SK-N-SH (cell line): ENCODE measurements around the gene MFAP1. TPM values are rescaled to one million over a fixed set of nuclear protein-coding genes. Genes with fewer than 3 reads are reported as not detected.

Experiments
- CTCF ChIA-PET: fragments of 300-600, 350-600 bp; formaldehyde crosslinking; extraction: SDS; loops from one replicate; lab custom pipeline; 2021; lab: Yijun Ruan, JAX
- POLR2A ChIA-PET: fragments of 350-600 bp; sonication (Branson Sonifier 250); formaldehyde crosslinking; extraction: SDS; loops from one replicate; lab custom pipeline; 2020; ENCODE audit warnings: antibody characterized with exemption, inconsistent platforms; lab: Yijun Ruan, JAX
- DNase-seq: peaks from one replicate; pipeline ENCODE4 v3.0.0; 2012
- H2AFZ ChIP-seq: fragments of 200-600 bp; sonication (generic); 2 replicates; pipeline ENCODE4 v1.8.1; 2016; ENCODE audit warnings: antibody characterized with exemption, mild to moderate bottlenecking, low read depth
- H3F3A ChIP-seq: fragments of 200-600 bp; sonication (generic); replicated peaks from 2 replicates; pipeline ENCODE3; 2016; ENCODE audit warnings: antibody characterized with exemption, mild to moderate bottlenecking; ENCODE audit not compliant: insufficient read depth
- H3K27ac ChIP-seq, 2 experiments: fragments of 200-500 bp in 1 of 2; fragments of 200-600 bp in 1 of 2; sonication (Bioruptor generic) in 1 of 2; sonication (generic), shearing (Covaris generic) in 1 of 2; 2 replicates each; pipeline versions ENCODE4 v1.5.1 to v1.6.1; 2014 to 2016; ENCODE audit warnings: low read depth in 2 of 2, inconsistent platforms in 1 of 2, low read length in 1 of 2, mild to moderate bottlenecking in 1 of 2, mixed read lengths in 1 of 2
- H3K27me3 ChIP-seq: fragments of 200-600 bp; sonication (generic), shearing (Covaris generic); 2 replicates; pipeline ENCODE4 v1.6.1; 2016; ENCODE audit warnings: mixed run types; ENCODE audit not compliant: insufficient read depth
- H3K36me3 ChIP-seq, 2 experiments: fragments of 200-500 bp in 1 of 2; fragments of 200-600 bp in 1 of 2; sonication (Bioruptor generic) in 1 of 2; sonication (generic) in 1 of 2; replicated peaks in 1 of 2; 2 replicates each; pipeline versions ENCODE3 to v1.5.1; 2014 to 2016; ENCODE audit warnings: low read length in 1 of 2, mild to moderate bottlenecking in 1 of 2; ENCODE audit not compliant: insufficient read depth in 2 of 2, control insufficient read depth in 1 of 2
- H3K4me1 ChIP-seq, 2 experiments: fragments of 200-500 bp in 1 of 2; fragments of 200-600 bp in 1 of 2; sonication (Bioruptor generic) in 1 of 2; sonication (generic), shearing (Covaris generic) in 1 of 2; 2 replicates each; pipeline versions ENCODE4 v1.5.1 to v1.6.1; 2014 to 2016; ENCODE audit warnings: low read depth in 1 of 2, low read length in 1 of 2, mixed run types in 1 of 2; ENCODE audit not compliant: insufficient read depth in 2 of 2, control insufficient read depth in 1 of 2
- H3K4me2 ChIP-seq: fragments of 200-600 bp; sonication (generic), shearing (Covaris generic); 2 replicates; pipeline ENCODE4 v1.6.1; 2017; ENCODE audit warnings: mixed run types
- H3K4me3 ChIP-seq, 2 experiments: fragments of 200-500 bp in 1 of 2; fragments of 200-600 bp in 1 of 2; sonication (Bioruptor generic) in 1 of 2; sonication (generic), shearing (Covaris generic) in 1 of 2; 2 replicates each; pipeline versions ENCODE4 v1.5.1 to v1.8.1; 2014 to 2016; ENCODE audit warnings: low read depth in 2 of 2, inconsistent platforms in 1 of 2, low read length in 1 of 2, mild to moderate bottlenecking in 1 of 2, mixed read lengths in 1 of 2, moderate library complexity in 1 of 2
- H3K79me2 ChIP-seq: fragments of 200-600 bp; sonication (generic); 2 replicates; pipeline ENCODE4 v1.8.1; 2017; ENCODE audit warnings: mild to moderate bottlenecking; ENCODE audit not compliant: insufficient read depth
- H3K9ac ChIP-seq: fragments of 200-600 bp; sonication (generic); 2 replicates; pipeline ENCODE4 v1.6.1; 2017; ENCODE audit warnings: mixed run types
- H3K9me2 ChIP-seq: fragments of 200-600 bp; sonication (generic); 2 replicates; pipeline ENCODE4 v1.6.1; 2017; ENCODE audit warnings: mixed run types
- H3K9me3 ChIP-seq: fragments of 200-600 bp; sonication (generic); 2 replicates; pipeline ENCODE4 v1.6.1; 2017; ENCODE audit warnings: mixed run types, mild to moderate bottlenecking, moderate library complexity
- H4K20me1 ChIP-seq: fragments of 200-600 bp; sonication (generic); 2 replicates; pipeline ENCODE4 v1.6.1; 2017; ENCODE audit warnings: mild to moderate bottlenecking, mixed run types; ENCODE audit not compliant: insufficient read depth
- CHD2 ChIP-seq: fragments of 150-350 bp; IDR thresholded peaks from 2 replicates; pipeline ENCODE4 v1.6.1; 2018; ENCODE audit warnings: low read length; ENCODE audit not compliant: partially characterized antibody
- CTCF ChIP-seq: fragments of 200-600 bp; sonication (generic); IDR thresholded peaks from 2 replicates; pipeline ENCODE4 v1.6.1; 2017; ENCODE audit warnings: antibody characterized with exemption, mild to moderate bottlenecking, moderate library complexity
- FOXM1 ChIP-seq: IDR thresholded peaks from 2 replicates; pipeline ENCODE4 v1.4.0; 2012; ENCODE audit warnings: low read depth, mild to moderate bottlenecking
- GATA2 ChIP-seq: sonication (generic); formaldehyde crosslinking; IDR thresholded peaks from 2 replicates; pipeline ENCODE4 v1.5.0; 2020; ENCODE audit warnings: mild to moderate bottlenecking, missing genetic modification reagents
- IRF3 ChIP-seq: fragments of 150-350 bp; IDR thresholded peaks from 2 replicates; pipeline ENCODE4 v1.6.1; 2016; ENCODE audit warnings: mild to moderate bottlenecking, low read depth, low read length
- JUND ChIP-seq: IDR thresholded peaks from 2 replicates; pipeline ENCODE4 v1.4.0; 2012
- MXI1 ChIP-seq: IDR thresholded peaks from 2 replicates; pipeline ENCODE4 v1.6.1; 2012; ENCODE audit warnings: mild to moderate bottlenecking, low read depth, low read length, improper control_type of control experiment
- PBX3 ChIP-seq: IDR thresholded peaks from 2 replicates; pipeline ENCODE4; 2012
- RAD21 ChIP-seq: IDR thresholded peaks from 2 replicates; pipeline ENCODE4 v1.6.1; 2012; ENCODE audit warnings: mild to moderate bottlenecking, low read length
- SIN3A ChIP-seq: IDR thresholded peaks from 2 replicates; pipeline ENCODE4 v1.6.1; 2012; ENCODE audit warnings: low read depth, mild to moderate bottlenecking, low read length, moderate library complexity, borderline replicate concordance
- TAF1 ChIP-seq: IDR thresholded peaks from 2 replicates; pipeline ENCODE4 v1.6.1; 2012; ENCODE audit warnings: low read depth, mild to moderate bottlenecking, low read length, moderate library complexity, borderline replicate concordance
- TCF12 ChIP-seq: IDR thresholded peaks from 2 replicates; pipeline ENCODE4 v1.4.0; 2012
- ZBTB33 ChIP-seq: IDR thresholded peaks from 2 replicates; pipeline ENCODE4 v1.4.0; 2012; ENCODE audit warnings: low read depth, borderline replicate concordance
- WGBS: methylation state at CpG from one replicate; pipeline ENCODE4 v1.1.6; 2017; ENCODE audit warnings: low lambda C conversion rate; 5-methylcytosine and 5-hydroxymethylcytosine counted together
- polyA plus RNA-seq, 3 experiments: library from polyadenylated mRNA; depleted of rRNA; stranded (reverse); fragments of >200 nt; gene quantifications; 2 replicates each; pipeline ENCODE4 v1.2.3, GENCODE V29; 2012

Gene MFAP1
- polyA plus RNA-seq, 1 of the 3 experiments (the other 2 are of a cell fraction) = 16.5 TPM

- no peak for TF ChIP-seq ZBTB33
- no peak for TF ChIP-seq FOXM1
- TF ChIP-seq IRF3 = no peak
- TF ChIP-seq SIN3A = peak; percentile 15; the same call in 1 of the 2 replicates
- TF ChIP-seq RAD21 = no peak
- TF ChIP-seq PBX3 = no peak
- TF ChIP-seq TCF12 = no peak
- TF ChIP-seq, all 33 proteins: peak for 11
Measured at GRCh38 chr15:43791993-43792760, 32.3 kb downstream of the MFAP1 start, which contains the start of gene SERF2 (continued).

- H3K4me3 ChIP-seq = no peak overlapping the region
- H4K20me1 ChIP-seq = peaks cover 8% of the 10 kb centered on the region; the same call in 1 of the 2 replicates
- peaks cover 12% of the 10 kb centered on the region for H3F3A ChIP-seq
- peaks cover 23% of the 10 kb centered on the region for H3K79me2 ChIP-seq
- H3K9me2 ChIP-seq = no peaks in the 10 kb centered on the region
- H3K36me3 ChIP-seq = peaks cover 11% of the 10 kb centered on the region in 2 experiments
- DNase-seq = no peak
- no peak overlapping the region for H3K27ac ChIP-seq
- TF ChIP-seq CTCF (no peak), CHD2 (no peak), TAF1 (no peak), MXI1 (no peak), JUND (no peak), PBX3 (no peak), GATA2 (CRISPR knock-in tag) (no peak)
- 96% methylated on average over 3 of the region's 3 CpGs for WGBS
- no peaks in the 10 kb centered on the region for H3K9me3 ChIP-seq
- no peak overlapping the region for H3K9ac ChIP-seq
- no peak overlapping the region for H3K4me2 ChIP-seq
- CTCF ChIA-PET = interaction anchor here (2.0 to 3.0 kb wide), 2 partner anchors 14 to 19 kb away, joined by 5 to 13 read pairs; no protein-coding TSS in a partner anchor
- no peaks in the 10 kb centered on the region for H3K27me3 ChIP-seq
- POLR2A ChIA-PET = interaction anchor here (1.3 kb wide), 1 partner anchor 13 kb away, joined by 3 read pairs; the partner anchor contains the start of gene ELL3
- no peak overlapping the region for H2AFZ ChIP-seq
- H3K4me1 ChIP-seq = peaks cover 12 to 13% of the 10 kb centered on the region in 2 experiments; a peak in 3 of 4 replicates
Measured at GRCh38 chr15:43789409-43789808, 35.1 kb downstream of the MFAP1 start.
